SK-N-SH (cell line): ENCODE results near the gene PLA2G3. TPM values are rescaled to one million over a fixed set of nuclear protein-coding genes. Genes with fewer than 3 reads are reported as not detected.

ENCODE experiments used
- CTCF ChIA-PET: fragments of 300-600, 350-600 bp; formaldehyde crosslinking; extraction: SDS; loops from one replicate; lab custom pipeline; 2021; lab: Yijun Ruan, JAX
- POLR2A ChIA-PET: fragments of 350-600 bp; sonication (Branson Sonifier 250); formaldehyde crosslinking; extraction: SDS; loops from one replicate; lab custom pipeline; 2020; ENCODE audit warnings: antibody characterized with exemption, inconsistent platforms; lab: Yijun Ruan, JAX
- DNase-seq: peaks from one replicate; pipeline ENCODE4 v3.0.0; 2012
- H2AFZ ChIP-seq: fragments of 200-600 bp; sonication (generic); 2 replicates; pipeline ENCODE4 v1.8.1; 2016; ENCODE audit warnings: antibody characterized with exemption, mild to moderate bottlenecking, low read depth
- H3F3A ChIP-seq: fragments of 200-600 bp; sonication (generic); replicated peaks from 2 replicates; pipeline ENCODE3; 2016; ENCODE audit warnings: antibody characterized with exemption, mild to moderate bottlenecking; ENCODE audit not compliant: insufficient read depth
- H3K27ac ChIP-seq, 2 experiments: fragments of 200-500 bp in 1 of 2; fragments of 200-600 bp in 1 of 2; sonication (Bioruptor generic) in 1 of 2; sonication (generic), shearing (Covaris generic) in 1 of 2; 2 replicates each; pipeline versions ENCODE4 v1.5.1 to v1.6.1; 2014 to 2016; ENCODE audit warnings: low read depth in 2 of 2, inconsistent platforms in 1 of 2, low read length in 1 of 2, mild to moderate bottlenecking in 1 of 2, mixed read lengths in 1 of 2
- H3K27me3 ChIP-seq: fragments of 200-600 bp; sonication (generic), shearing (Covaris generic); 2 replicates; pipeline ENCODE4 v1.6.1; 2016; ENCODE audit warnings: mixed run types; ENCODE audit not compliant: insufficient read depth
- H3K36me3 ChIP-seq, 2 experiments: fragments of 200-500 bp in 1 of 2; fragments of 200-600 bp in 1 of 2; sonication (Bioruptor generic) in 1 of 2; sonication (generic) in 1 of 2; replicated peaks in 1 of 2; 2 replicates each; pipeline versions ENCODE3 to v1.5.1; 2014 to 2016; ENCODE audit warnings: low read length in 1 of 2, mild to moderate bottlenecking in 1 of 2; ENCODE audit not compliant: insufficient read depth in 2 of 2, control insufficient read depth in 1 of 2
- H3K4me1 ChIP-seq, 2 experiments: fragments of 200-500 bp in 1 of 2; fragments of 200-600 bp in 1 of 2; sonication (Bioruptor generic) in 1 of 2; sonication (generic), shearing (Covaris generic) in 1 of 2; 2 replicates each; pipeline versions ENCODE4 v1.5.1 to v1.6.1; 2014 to 2016; ENCODE audit warnings: low read depth in 1 of 2, low read length in 1 of 2, mixed run types in 1 of 2; ENCODE audit not compliant: insufficient read depth in 2 of 2, control insufficient read depth in 1 of 2
- H3K4me2 ChIP-seq: fragments of 200-600 bp; sonication (generic), shearing (Covaris generic); 2 replicates; pipeline ENCODE4 v1.6.1; 2017; ENCODE audit warnings: mixed run types
- H3K4me3 ChIP-seq, 2 experiments: fragments of 200-500 bp in 1 of 2; fragments of 200-600 bp in 1 of 2; sonication (Bioruptor generic) in 1 of 2; sonication (generic), shearing (Covaris generic) in 1 of 2; 2 replicates each; pipeline versions ENCODE4 v1.5.1 to v1.8.1; 2014 to 2016; ENCODE audit warnings: low read depth in 2 of 2, inconsistent platforms in 1 of 2, low read length in 1 of 2, mild to moderate bottlenecking in 1 of 2, mixed read lengths in 1 of 2, moderate library complexity in 1 of 2
- H3K79me2 ChIP-seq: fragments of 200-600 bp; sonication (generic); 2 replicates; pipeline ENCODE4 v1.8.1; 2017; ENCODE audit warnings: mild to moderate bottlenecking; ENCODE audit not compliant: insufficient read depth
- H3K9ac ChIP-seq: fragments of 200-600 bp; sonication (generic); 2 replicates; pipeline ENCODE4 v1.6.1; 2017; ENCODE audit warnings: mixed run types
- H3K9me2 ChIP-seq: fragments of 200-600 bp; sonication (generic); 2 replicates; pipeline ENCODE4 v1.6.1; 2017; ENCODE audit warnings: mixed run types
- H3K9me3 ChIP-seq: fragments of 200-600 bp; sonication (generic); 2 replicates; pipeline ENCODE4 v1.6.1; 2017; ENCODE audit warnings: mixed run types, mild to moderate bottlenecking, moderate library complexity
- H4K20me1 ChIP-seq: fragments of 200-600 bp; sonication (generic); 2 replicates; pipeline ENCODE4 v1.6.1; 2017; ENCODE audit warnings: mild to moderate bottlenecking, mixed run types; ENCODE audit not compliant: insufficient read depth
- CTCF ChIP-seq: fragments of 200-600 bp; sonication (generic); IDR thresholded peaks from 2 replicates; pipeline ENCODE4 v1.6.1; 2017; ENCODE audit warnings: antibody characterized with exemption, mild to moderate bottlenecking, moderate library complexity
- EP300 ChIP-seq, 2 experiments: IDR thresholded peaks; 2 replicates each; pipeline versions ENCODE4 v1.4.0 to v1.6.1; 2012; ENCODE audit warnings: borderline replicate concordance in 1 of 2, low read depth in 1 of 2, low read length in 1 of 2
- FOXJ3 ChIP-seq: sonication (generic); formaldehyde crosslinking; IDR thresholded peaks from 2 replicates; pipeline ENCODE4 v1.5.1; 2020; ENCODE audit warnings: mild to moderate bottlenecking, missing genetic modification reagents
- GABPA ChIP-seq: IDR thresholded peaks from 2 replicates; pipeline ENCODE4 v1.4.0; 2012; ENCODE audit warnings: low read depth, mild to moderate bottlenecking
- MAX ChIP-seq: IDR thresholded peaks from 2 replicates; pipeline ENCODE4 v1.4.0; 2012; ENCODE audit warnings: low read depth
- MXI1 ChIP-seq: IDR thresholded peaks from 2 replicates; pipeline ENCODE4 v1.6.1; 2012; ENCODE audit warnings: mild to moderate bottlenecking, low read depth, low read length, improper control_type of control experiment
- NFIC ChIP-seq: IDR thresholded peaks from 2 replicates; pipeline ENCODE4 v1.4.0; 2012; ENCODE audit warnings: borderline replicate concordance
- POLR2AphosphoS5 ChIP-seq: IDR thresholded peaks from 2 replicates; pipeline ENCODE4 v1.6.1; 2012; ENCODE audit warnings: low read depth, low read length
- RCOR1 ChIP-seq: fragments of 150-350 bp; IDR thresholded peaks from 2 replicates; pipeline ENCODE4 v1.6.1; 2017; ENCODE audit warnings: antibody characterized with exemption, low read length
- SIN3A ChIP-seq: IDR thresholded peaks from 2 replicates; pipeline ENCODE4 v1.6.1; 2012; ENCODE audit warnings: low read depth, mild to moderate bottlenecking, low read length, moderate library complexity, borderline replicate concordance
- SMC3 ChIP-seq: IDR thresholded peaks from 2 replicates; pipeline ENCODE4 v1.6.1; 2012; ENCODE audit warnings: low read depth, low read length, improper control_type of control experiment
- TAF1 ChIP-seq: IDR thresholded peaks from 2 replicates; pipeline ENCODE4 v1.6.1; 2012; ENCODE audit warnings: low read depth, mild to moderate bottlenecking, low read length, moderate library complexity, borderline replicate concordance
- WGBS: methylation state at CpG from one replicate; pipeline ENCODE4 v1.1.6; 2017; ENCODE audit warnings: low lambda C conversion rate; 5-methylcytosine and 5-hydroxymethylcytosine counted together
- polyA plus RNA-seq, 3 experiments: library from polyadenylated mRNA; depleted of rRNA; stranded (reverse); fragments of >200 nt; gene quantifications; 2 replicates each; pipeline ENCODE4 v1.2.3, GENCODE V29; 2012
- TF ChIP-seq, protein P1 (sequence below): IDR thresholded peaks from 2 replicates; pipeline ENCODE4 v1.6.1; 2012; ENCODE audit warnings: mild to moderate bottlenecking, low read depth, low read length, moderate library complexity

Gene PLA2G3
- polyA plus RNA-seq, 1 of the 3 experiments (the other 2 are of a cell fraction), result not detected

- peak; percentile 37 for TF ChIP-seq CTCF
- no peak for TF ChIP-seq MXI1
- Histone ChIP-seq H3K9me3 (no peaks in the 10 kb centered on the region), H3K36me3 (peaks cover 2 to 23% of the 10 kb centered on the region in 2 experiments), H3K4me1 (peaks cover 6 to 10% of the 10 kb centered on the region in 2 experiments; a peak in 3 of 4 replicates), H2AFZ (no peak overlapping the region), H3K4me2 (peak overlapping the region; percentile 94), H3K27ac (peak overlapping the region in 1 of 2 experiments; percentile 12; a peak in 1 of 4 replicates), H3K9me2 (no peaks in the 10 kb centered on the region), H3K4me3 (peak overlapping the region in 1 of 2 experiments; percentile 99; a peak in 1 of 4 replicates), H3K27me3 (no peaks in the 10 kb centered on the region), H3F3A (peaks cover 18% of the 10 kb centered on the region), H3K79me2 (peaks cover 74% of the 10 kb centered on the region), H3K9ac (no peak overlapping the region), H4K20me1 (no peaks in the 10 kb centered on the region)
- POLR2A ChIA-PET, result interaction anchor here (0.6 kb wide), 1 partner anchor 164 kb away, joined by 3 read pairs; no protein-coding TSS in a partner anchor
- WGBS, result 85% methylated on average over 5 of the region's 5 CpGs
- CTCF ChIA-PET, result interaction anchor here (0.6 to 4.8 kb wide), 3 partner anchors 12 to 77 kb away, joined by 3 to 44 read pairs (median 3); partner anchors contain the start of gene SELENOM
- no peak for DNase-seq
Observed at GRCh38 chr22:31162015-31162765, 21.9 kb upstream of the PLA2G3 start.

DNA sequence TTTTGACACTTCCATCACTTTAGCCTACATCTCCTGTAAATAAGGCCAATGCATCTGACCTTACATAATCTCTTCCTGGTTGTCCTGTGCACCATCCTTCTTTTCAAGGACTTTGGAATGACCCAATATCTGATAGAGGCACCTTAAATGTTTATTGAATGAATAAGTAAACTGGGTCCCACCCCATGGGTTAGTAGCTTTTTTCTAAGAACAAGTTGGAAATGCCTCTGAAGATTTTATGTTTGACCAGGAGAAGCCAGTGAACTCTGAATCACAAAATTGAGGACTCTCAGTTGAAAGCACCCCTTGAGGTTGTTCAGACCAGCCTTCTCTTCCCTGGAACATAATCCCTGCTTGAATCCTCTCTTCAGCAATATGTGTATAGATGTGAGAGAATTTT lies 21.1 kb upstream of the PLA2G3 start:
- TF ChIP-seq MAX, result no peak
- no peak for TF ChIP-seq GABPA
- no peak for TF ChIP-seq SMC3
- TF ChIP-seq NFIC, result no peak
- TF ChIP-seq FOXJ3, result no peak
- TF ChIP-seq SIN3A, result no peak
- TF ChIP-seq POLR2AphosphoS5, result no peak
- TF ChIP-seq EP300 (IDR thresholded peaks at IDR 0.05; ENCODE audit: borderline replicate concordance in 1 of 2, low read depth in 1 of 2, low read length in 1 of 2), result no peak
- TF ChIP-seq TAF1, result no peak
- no peak for TF ChIP-seq RCOR1
- TF ChIP-seq CTCF, result no peak
- TF ChIP-seq, protein P1, sequence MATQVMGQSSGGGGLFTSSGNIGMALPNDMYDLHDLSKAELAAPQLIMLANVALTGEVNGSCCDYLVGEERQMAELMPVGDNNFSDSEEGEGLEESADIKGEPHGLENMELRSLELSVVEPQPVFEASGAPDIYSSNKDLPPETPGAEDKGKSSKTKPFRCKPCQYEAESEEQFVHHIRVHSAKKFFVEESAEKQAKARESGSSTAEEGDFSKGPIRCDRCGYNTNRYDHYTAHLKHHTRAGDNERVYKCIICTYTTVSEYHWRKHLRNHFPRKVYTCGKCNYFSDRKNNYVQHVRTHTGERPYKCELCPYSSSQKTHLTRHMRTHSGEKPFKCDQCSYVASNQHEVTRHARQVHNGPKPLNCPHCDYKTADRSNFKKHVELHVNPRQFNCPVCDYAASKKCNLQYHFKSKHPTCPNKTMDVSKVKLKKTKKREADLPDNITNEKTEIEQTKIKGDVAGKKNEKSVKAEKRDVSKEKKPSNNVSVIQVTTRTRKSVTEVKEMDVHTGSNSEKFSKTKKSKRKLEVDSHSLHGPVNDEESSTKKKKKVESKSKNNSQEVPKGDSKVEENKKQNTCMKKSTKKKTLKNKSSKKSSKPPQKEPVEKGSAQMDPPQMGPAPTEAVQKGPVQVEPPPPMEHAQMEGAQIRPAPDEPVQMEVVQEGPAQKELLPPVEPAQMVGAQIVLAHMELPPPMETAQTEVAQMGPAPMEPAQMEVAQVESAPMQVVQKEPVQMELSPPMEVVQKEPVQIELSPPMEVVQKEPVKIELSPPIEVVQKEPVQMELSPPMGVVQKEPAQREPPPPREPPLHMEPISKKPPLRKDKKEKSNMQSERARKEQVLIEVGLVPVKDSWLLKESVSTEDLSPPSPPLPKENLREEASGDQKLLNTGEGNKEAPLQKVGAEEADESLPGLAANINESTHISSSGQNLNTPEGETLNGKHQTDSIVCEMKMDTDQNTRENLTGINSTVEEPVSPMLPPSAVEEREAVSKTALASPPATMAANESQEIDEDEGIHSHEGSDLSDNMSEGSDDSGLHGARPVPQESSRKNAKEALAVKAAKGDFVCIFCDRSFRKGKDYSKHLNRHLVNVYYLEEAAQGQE, result no peak
- Histone ChIP-seq H3K79me2 (peaks cover 66% of the 10 kb centered on the region), H3K9ac (peak overlapping the region; percentile 92), H3K9me3 (no peaks in the 10 kb centered on the region), H3K36me3 (peaks cover 2 to 19% of the 10 kb centered on the region in 2 experiments), H2AFZ (no peak overlapping the region), H3K4me1 (peaks cover 6 to 10% of the 10 kb centered on the region in 2 experiments; a peak in 3 of 4 replicates), H3K27me3 (no peaks in the 10 kb centered on the region), H3K9me2 (no peaks in the 10 kb centered on the region), H3K4me2 (peak overlapping the region; percentile 94), H3K4me3 (peak overlapping the region; percentile 76 to 99; a peak in 3 of 4 replicates), H3K27ac (no peak overlapping the region), H3F3A (peaks cover 18% of the 10 kb centered on the region), H4K20me1 (no peaks in the 10 kb centered on the region)
- no peak for DNase-seq
- ChIA-PET CTCF (interaction anchor here (0.6 to 4.8 kb wide), 3 partner anchors 11 to 112 kb away, joined by 3 to 44 read pairs (median 5); partner anchors contain the start of gene SELENOM), POLR2A (no interaction called here)
